ENCODE data around the gene ZNF112.

Gene ZNF112

DNA sequence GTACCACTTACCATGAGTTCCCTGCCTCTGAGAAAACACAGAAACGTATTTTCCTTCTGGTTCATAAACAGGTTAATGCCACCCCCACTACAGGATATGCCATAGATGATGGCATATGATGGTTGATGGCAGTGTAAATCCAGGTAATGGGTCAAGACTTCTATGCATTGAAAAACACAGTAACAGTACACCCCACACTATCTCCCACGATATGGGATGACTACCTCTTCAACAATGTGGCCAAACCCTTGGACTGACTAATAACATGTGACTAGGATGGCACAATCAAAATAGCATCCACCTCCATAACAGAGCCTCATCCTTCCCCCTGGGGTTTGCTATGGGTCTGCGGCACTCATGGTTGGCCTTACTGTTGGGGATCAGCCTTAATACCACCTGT is 73.6 kb downstream of the ZNF112 start:
- no peak for DNase-seq (ENCODE audit: low spot score)

DNA sequence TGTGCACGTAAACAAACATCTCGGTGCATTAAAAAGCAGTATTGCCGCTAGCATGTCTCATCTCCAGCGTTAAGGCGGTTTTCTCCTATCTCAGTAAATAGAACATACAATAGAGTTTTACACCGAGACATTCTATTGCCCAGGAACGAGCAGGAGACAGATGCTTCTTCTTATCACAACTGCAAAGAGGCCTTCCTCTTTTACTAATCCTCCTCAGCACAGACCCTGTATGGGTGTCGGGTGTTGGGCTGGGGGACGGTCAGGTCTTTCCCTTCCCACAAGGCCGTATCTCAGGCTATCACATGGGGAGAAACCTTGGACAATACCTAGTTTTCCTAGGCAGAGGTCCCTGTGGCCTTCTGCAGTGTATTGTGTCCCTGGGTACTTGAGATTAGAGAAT is 75.6 kb downstream of the ZNF112 start:
- DNase-seq (ENCODE audit: low spot score): no peak

DNA sequence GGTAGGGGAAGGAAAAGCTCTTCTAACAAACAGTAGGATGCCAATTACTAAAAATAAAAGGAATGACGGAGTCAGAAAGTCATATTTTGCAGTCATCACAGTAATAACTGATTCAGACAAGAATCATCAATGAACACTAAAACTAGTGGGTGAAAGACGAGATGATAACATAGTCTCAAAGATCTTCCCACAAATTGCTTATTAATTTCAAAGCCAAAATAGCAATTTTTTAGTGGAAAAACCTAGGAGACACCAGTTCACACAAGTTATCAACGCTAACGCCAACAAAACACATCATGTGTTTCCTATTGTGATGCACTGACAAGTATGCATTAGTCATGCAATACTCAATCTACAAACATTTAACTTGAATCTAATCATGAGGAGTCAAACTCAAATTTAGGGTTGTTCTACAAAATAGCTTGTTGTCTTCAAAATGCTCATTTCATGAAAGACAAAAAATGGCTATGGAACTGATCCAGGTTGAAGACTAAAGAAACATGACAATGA is 78.2 kb downstream of the ZNF112 start:
- no peak for DNase-seq (ENCODE audit: low spot score)

DNA sequence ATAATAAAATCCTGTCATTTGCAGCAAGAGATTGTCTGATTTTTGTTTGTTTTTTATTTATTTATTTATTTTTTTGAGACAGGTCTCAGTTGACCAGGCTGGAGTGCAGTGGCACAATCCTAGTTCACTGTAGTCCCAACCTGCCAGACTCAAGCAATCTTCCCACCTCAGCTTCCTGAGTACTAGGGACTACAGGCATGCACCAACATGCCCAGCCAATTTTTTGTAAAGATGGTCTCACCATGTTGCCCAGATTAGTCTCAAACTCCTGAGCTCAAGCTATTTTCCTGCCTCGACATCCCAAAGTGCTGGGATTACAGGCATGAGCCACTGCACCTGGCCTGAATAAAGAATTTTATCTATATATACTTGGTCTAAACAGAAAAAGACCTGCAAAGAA is 79.1 kb downstream of the ZNF112 start:
- no peak for DNase-seq (ENCODE audit: low spot score)
